IPS-15b (cell line): ENCODE results near the gene PHF12.

Experiments
- H3K27me3 ChIP-seq: one replicate; pipeline ENCODE4 v1.6.1; 2013; ENCODE audit warnings: low read length; ENCODE audit not compliant: control insufficient read depth, insufficient read depth
- H3K36me3 ChIP-seq: one replicate; pipeline ENCODE4 v1.6.1; 2013; ENCODE audit warnings: low read length; ENCODE audit not compliant: control insufficient read depth, insufficient read depth
- H3K4me1 ChIP-seq: one replicate; pipeline ENCODE4 v1.6.1; 2013; ENCODE audit warnings: mild to moderate bottlenecking, low read length; ENCODE audit not compliant: control insufficient read depth, insufficient read depth
- H3K4me3 ChIP-seq: one replicate; pipeline ENCODE4 v1.5.1; 2013; ENCODE audit warnings: low read depth, low read length
- H3K9ac ChIP-seq: one replicate; pipeline ENCODE4 v1.6.1; 2013; ENCODE audit warnings: low read depth, mild to moderate bottlenecking, low read length
- H3K9me3 ChIP-seq: one replicate; pipeline ENCODE4 v1.6.1; 2013; ENCODE audit warnings: mild to moderate bottlenecking, low read length; ENCODE audit not compliant: control insufficient read depth, insufficient read depth

The PHF12 gene

DNA sequence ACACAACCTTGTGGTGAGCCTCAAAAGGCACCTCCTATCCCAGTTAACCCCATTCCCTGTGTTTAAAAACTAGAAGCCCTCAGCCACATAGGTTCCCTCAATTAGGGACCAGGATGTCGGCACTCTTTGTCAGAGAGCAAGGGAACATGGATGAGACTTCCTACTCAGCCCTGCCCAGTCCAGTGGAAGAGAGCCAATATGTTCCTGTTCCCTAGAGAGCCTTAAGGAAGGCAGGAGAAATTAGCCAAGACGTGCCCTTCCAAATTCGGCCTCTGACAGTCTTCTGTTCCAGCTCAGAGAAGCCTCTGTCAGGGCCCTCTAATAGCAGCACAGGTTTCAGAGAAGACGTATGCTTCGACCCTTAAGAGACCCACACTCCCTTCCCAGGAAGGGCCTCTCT lies 33.9 kb downstream of the PHF12 start:
- no peaks in the 10 kb centered on the region for H3K4me1 ChIP-seq
- H3K9ac ChIP-seq: no peak overlapping the region
- peaks cover 68% of the 10 kb centered on the region for H3K36me3 ChIP-seq

DNA sequence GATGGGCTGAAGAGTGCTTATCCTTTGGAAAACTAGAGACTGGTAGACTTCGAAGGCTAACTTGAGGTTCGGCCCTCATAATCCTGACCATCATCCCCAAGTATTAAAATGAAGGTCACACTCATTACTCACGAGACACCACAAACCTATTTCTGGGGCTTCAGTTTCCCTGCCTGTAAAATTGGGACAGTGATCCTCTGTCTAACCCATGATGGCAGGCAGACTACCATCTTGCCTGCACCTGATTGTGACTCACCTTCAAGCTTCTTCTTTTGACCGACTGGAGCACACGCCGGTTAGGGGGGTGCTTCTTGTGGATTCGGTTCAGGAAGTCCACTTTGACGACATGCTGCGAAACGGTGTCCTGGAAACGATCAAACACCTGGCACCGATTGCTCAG lies 34.3 kb downstream of the PHF12 start:
- H3K36me3 ChIP-seq: peaks cover 72% of the 10 kb centered on the region
- H3K27me3 ChIP-seq: no peaks in the 10 kb centered on the region
- no peaks in the 10 kb centered on the region for H3K4me1 ChIP-seq
- H3K4me3 ChIP-seq: no peak overlapping the region
- H3K9me3 ChIP-seq: no peaks in the 10 kb centered on the region
- H3K9ac ChIP-seq: no peak overlapping the region

More for the DNA sequence above, 33.9 kb downstream of the PHF12 start:
- Histone ChIP-seq H3K4me3 (no peak overlapping the region), H3K9me3 (no peaks in the 10 kb centered on the region), H3K27me3 (no peaks in the 10 kb centered on the region)

DNA sequence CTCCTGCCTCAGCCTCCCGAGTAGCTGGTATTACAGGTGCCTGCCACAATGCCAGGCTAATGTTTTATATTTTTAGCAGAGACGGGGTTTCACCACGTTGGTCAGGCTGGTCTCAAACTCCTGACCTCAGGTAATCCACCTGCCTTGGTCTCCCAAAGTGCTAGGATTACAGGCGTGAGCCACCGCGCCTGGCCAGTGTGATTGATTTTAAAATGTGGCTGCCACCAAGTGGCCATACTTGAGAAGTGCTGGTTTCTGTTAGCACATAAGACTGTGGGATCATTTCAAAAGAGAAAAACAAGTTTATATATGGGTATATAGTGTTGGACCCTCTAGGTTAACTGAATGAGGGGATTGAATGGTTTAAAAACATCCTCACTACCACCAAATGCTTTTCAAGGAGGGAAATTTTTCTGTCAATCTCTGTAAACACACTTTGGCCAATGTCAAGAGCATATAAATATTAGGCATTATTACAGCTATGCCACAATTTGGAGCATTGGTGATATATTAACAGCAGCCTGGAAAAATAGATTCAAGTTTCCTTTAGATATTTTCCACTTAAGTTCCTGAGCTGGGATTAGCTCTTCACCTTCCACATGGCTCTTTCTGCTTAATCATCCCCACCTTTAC lies 34.9 kb downstream of the PHF12 start:
- peaks cover 78% of the 10 kb centered on the region for H3K36me3 ChIP-seq
- no peak overlapping the region for H3K9ac ChIP-seq
- H3K4me3 ChIP-seq: no peak overlapping the region
- no peaks in the 10 kb centered on the region for H3K4me1 ChIP-seq
- H3K27me3 ChIP-seq: no peaks in the 10 kb centered on the region
- H3K9me3 ChIP-seq: no peaks in the 10 kb centered on the region

DNA sequence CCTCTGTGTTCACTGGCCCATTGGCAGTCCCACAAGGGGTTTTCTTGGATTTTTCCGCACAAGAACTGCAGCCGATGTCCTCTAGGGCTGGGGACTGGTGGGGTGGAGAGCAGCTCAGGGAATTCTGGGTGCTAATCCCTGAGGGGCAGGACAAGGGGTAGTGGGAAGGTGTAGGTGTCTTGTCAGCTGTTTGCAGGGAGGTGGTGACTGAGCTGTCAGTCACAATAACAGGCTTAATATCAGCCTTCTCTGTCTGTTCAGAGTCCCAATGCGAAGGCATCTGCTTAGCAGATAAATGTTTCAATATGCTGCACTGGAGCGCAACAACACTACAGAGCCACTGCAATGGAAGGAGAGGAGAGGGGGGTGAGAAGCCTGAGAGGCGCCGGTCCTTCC lies 38.4 kb downstream of the PHF12 start:
- peaks cover 87% of the 10 kb centered on the region for H3K36me3 ChIP-seq
- no peak overlapping the region for H3K9ac ChIP-seq
- H3K4me3 ChIP-seq: no peak overlapping the region
- H3K4me1 ChIP-seq: peaks cover 6% of the 10 kb centered on the region
- no peaks in the 10 kb centered on the region for H3K27me3 ChIP-seq
- H3K9me3 ChIP-seq: no peaks in the 10 kb centered on the region

DNA sequence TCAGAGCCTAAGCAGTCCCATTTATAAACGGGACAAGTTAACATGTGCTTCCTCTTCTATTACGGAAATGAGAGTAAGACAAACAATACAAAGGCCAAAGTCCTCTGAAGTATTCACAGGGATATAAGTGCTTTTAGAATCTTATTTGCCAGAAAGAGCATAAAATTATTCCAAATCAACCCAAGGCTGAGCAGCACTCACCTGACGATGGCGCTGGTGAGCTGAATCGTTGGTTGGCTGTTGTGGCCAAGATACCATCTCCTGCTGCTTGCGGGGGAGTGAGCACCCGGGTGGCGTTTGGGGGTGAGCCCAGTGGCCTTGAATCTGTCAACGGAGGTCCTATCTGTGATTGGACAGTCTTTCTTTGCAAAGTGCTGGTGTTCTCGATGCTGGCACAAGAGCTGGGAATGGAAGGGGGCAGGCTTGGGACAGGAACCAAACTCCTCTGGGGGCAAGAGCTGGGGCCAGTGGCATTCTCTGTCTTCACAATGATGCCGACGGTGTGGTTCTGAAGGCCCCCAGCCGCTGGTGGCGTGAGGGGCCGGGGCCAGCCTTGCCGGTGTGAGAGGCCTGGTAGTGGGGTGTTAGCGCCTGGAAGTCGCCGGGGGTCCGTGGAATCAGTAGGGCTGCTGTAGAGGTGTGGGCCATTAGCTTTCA lies 38.9 kb downstream of the PHF12 start:
- H3K9ac ChIP-seq: no peak overlapping the region
- H3K4me3 ChIP-seq: no peak overlapping the region
- H3K9me3 ChIP-seq: no peaks in the 10 kb centered on the region
- H3K27me3 ChIP-seq: no peaks in the 10 kb centered on the region
- H3K36me3 ChIP-seq: peaks cover 88% of the 10 kb centered on the region
- peaks cover 6% of the 10 kb centered on the region for H3K4me1 ChIP-seq

DNA sequence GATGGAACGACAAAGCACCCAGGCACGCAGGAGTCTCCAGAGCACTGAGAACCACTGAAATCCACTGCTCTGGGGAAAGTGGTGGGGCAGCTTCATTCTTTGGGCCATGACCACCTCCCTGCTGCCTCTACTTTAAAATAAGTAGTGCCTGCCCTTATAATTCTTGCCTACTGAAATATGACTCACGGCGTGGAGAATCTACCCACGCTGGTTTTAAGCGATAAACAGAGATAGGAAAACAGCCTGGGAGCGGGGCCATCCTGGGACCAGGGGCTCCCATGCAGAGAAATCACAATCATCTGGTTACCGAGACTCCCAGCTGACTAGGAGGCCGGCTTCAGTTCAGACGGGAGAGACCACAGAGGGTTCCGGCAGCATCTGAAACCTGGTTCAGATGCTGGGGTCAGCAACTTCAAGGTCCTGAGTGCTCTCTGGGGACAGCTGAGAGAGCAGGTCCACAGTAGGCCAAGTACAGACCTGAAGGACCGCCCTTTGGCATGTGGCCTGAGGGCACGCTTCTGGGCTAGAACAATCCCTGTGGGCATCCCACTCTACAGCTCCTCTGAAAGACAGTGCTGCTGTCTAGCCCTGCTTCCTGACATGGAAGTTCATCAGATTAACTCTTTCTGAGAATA lies 39.8 kb downstream of the PHF12 start:
- Histone ChIP-seq H3K4me3 (no peak overlapping the region), H3K9me3 (no peaks in the 10 kb centered on the region), H3K27me3 (no peaks in the 10 kb centered on the region), H3K36me3 (peaks cover 87% of the 10 kb centered on the region), H3K4me1 (peaks cover 6% of the 10 kb centered on the region), H3K9ac (no peak overlapping the region)

DNA sequence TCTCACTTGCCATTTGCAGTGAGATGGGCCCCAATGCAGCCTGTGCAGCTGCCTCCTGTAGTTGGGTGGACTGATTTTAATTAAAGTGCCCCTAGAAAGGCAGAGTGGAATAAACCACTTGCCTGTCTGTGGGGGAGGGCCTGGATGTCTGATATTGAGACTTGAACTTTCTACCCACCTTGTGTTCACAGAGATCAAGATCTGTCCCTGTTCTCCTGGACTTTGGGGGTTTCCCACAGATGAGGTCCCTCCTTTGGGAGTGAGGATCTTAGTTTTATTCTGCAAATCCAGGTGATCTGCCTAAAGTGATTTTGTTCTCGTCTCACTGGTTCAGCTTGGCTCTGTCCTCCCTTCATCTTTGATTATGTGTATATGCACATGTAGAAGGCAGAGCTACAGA lies 40.8 kb downstream of the PHF12 start:
- H3K27me3 ChIP-seq: no peaks in the 10 kb centered on the region
- no peak overlapping the region for H3K4me3 ChIP-seq
- H3K9ac ChIP-seq: no peak overlapping the region
- peaks cover 6% of the 10 kb centered on the region for H3K4me1 ChIP-seq
- H3K9me3 ChIP-seq: no peaks in the 10 kb centered on the region
- H3K36me3 ChIP-seq: peaks cover 84% of the 10 kb centered on the region

DNA sequence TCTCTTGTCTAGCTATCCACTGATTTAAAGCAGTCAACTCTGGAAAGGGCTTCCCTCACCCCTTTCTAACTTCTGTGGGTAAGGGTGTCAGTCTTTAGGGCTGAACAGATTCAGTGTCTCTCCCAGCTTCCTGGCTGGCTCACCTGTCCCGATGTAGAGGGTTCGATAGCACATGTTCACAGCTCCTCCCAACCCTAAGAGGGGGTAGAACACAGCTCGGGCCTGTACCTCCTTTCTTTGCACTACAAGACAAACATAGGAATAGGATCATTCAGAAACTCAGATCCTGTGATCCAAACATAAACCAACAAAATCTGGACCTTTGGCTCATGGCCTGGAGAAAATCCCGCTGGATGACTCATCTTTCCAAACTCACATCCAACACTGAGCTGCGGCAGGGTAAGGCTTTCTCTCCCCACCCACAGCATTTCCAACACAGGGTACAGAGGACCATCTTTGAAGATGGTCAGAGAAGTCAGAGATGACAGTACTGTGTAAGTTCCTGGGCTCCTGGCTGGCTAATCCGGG lies 42.6 kb downstream of the PHF12 start:
- Histone ChIP-seq H3K36me3 (peaks cover 70% of the 10 kb centered on the region), H3K9ac (no peak overlapping the region), H3K4me1 (peaks cover 6% of the 10 kb centered on the region)

DNA sequence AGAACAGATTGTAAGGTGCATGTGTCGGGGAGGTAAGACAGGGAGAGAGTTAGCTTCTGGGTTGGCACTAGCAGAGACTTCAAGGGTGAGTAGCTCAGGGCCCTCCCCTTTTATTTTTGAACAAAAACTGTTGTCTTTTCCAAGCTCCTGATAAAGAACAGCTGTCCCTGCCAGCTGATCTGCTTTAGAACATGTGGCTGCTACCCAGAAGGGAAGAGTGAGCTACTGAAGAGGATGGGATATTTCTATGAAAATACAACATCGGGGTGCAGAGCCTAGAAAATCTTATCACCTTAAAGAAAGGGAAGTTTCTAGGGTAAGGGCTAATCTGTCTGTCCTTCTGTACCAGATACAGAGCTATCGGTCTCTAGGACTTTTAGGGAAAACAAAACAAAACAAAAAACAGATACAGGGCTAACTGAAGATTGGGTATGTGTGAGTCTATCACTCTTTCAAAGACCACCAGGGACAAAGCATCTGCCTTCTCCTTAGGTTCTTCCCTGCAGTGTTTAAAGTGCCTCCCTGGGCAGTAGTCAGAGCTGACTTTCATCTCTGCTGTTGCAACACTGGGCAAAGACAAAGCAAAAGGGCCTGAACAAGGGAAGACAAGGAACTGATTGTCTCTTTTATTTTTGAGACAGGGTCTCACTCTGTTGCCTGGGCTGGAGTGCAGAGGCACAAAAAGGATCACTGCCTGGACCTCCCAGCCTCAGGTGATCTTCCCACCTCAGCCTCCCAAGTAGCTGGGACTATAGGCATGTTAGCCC lies 43.4 kb downstream of the PHF12 start:
- H3K4me3 ChIP-seq: no peak overlapping the region
- peaks cover 62% of the 10 kb centered on the region for H3K36me3 ChIP-seq
- no peaks in the 10 kb centered on the region for H3K27me3 ChIP-seq
- H3K4me1 ChIP-seq: peaks cover 10% of the 10 kb centered on the region
- H3K9ac ChIP-seq: no peak overlapping the region
- H3K9me3 ChIP-seq: no peaks in the 10 kb centered on the region

More for the DNA sequence above, 42.6 kb downstream of the PHF12 start:
- no peak overlapping the region for H3K4me3 ChIP-seq
- H3K27me3 ChIP-seq: no peaks in the 10 kb centered on the region
- H3K9me3 ChIP-seq: no peaks in the 10 kb centered on the region

DNA sequence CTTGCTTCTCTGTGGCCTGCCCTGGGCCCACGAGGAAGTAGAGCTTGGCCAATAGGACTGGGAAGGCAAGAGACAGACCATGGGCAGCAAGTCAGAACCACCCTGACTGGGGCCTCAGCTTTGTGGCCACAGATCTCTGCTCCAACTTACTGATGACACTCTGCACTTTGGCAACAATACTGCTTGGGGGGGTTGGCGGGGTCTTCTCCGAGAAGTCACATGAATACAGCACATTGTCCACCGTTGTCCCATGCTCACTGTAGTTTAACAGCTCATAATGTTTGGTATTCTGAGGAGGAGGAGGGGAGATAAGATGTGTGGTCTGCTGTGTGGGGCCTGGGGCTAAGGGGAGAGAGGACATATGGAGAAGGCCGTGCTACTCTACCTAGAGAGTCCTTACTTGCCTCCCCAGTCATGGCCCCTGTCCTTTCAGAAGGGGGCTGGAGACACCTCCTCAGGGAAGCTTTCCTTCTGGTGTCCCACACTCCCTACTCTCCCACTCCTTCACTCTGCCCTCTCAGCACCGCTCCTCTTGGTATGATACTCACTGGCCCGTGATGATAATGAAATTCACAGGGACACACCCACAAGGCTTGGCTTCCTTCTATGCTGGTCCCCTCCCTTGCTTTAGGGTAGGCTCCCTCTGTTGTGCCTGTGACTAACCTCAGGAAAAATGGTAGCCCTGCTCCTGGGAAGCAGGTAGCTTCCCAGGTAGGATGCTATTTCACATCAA lies 44.4 kb downstream of the PHF12 start:
- no peaks in the 10 kb centered on the region for H3K27me3 ChIP-seq
- H3K4me3 ChIP-seq: no peak overlapping the region
- no peaks in the 10 kb centered on the region for H3K9me3 ChIP-seq
- H3K9ac ChIP-seq: no peak overlapping the region
- H3K4me1 ChIP-seq: peaks cover 12% of the 10 kb centered on the region
- H3K36me3 ChIP-seq: peaks cover 52% of the 10 kb centered on the region

DNA sequence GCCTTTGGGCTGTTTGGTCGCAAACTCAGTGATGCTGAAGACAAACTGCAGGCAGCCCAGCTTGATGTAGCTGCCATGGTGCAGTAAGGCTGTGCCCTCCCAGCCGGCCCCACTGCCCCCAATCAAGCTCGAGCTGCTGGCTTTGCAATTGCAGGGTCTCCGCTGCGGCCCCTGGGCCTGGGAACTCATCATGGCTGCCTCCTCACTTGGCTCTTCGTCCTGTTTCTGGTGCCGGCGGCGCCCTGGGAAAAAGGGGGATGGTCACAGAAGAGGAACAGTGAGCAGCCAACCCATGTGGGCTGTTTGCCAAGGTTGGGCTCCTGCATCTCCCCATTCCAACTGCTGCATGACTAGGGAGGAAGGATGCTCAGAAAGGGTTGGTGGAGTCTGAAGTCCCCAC lies 45.0 kb downstream of the PHF12 start:
- peaks cover 46% of the 10 kb centered on the region for H3K36me3 ChIP-seq
- peaks cover 17% of the 10 kb centered on the region for H3K4me1 ChIP-seq
- H3K27me3 ChIP-seq: no peaks in the 10 kb centered on the region
- H3K4me3 ChIP-seq: no peak overlapping the region
- H3K9ac ChIP-seq: no peak overlapping the region
- H3K9me3 ChIP-seq: no peaks in the 10 kb centered on the region
